Measurements from ENCODE around the gene TUBB3.

The TUBB3 gene

GRCh38 chr16:89945654-89946053, 22.5 kb downstream of the TUBB3 start:
- H3K27ac ChIP-seq (ENCODE audit: low read depth, low read length, severe bottlenecking), result no peak overlapping the region
- no peaks in the 10 kb centered on the region for H3K9me3 ChIP-seq (ENCODE audit: control insufficient read depth, low read length)
- WGBS, 2 experiments (ENCODE audit: insufficient coverage in 2 of 2), result 100% methylated on average over 3 of the region's 7 CpGs; no CpG with 5 or more reads in 1 of the 2 experiments
- H3K4me1 ChIP-seq (ENCODE audit: control insufficient read depth, insufficient read depth, low read length, poor library complexity, severe bottlenecking), result no peaks in the 10 kb centered on the region
- H3K36me3 ChIP-seq (ENCODE audit: control insufficient read depth, insufficient read depth, low read length), result peaks cover 6% of the 10 kb centered on the region
- no peak overlapping the region for H3K4me3 ChIP-seq (ENCODE audit: extremely low read depth, insufficient read depth, low read length, poor library complexity, severe bottlenecking)

GRCh38 chr16:89946515-89946914, 23.4 kb downstream of the TUBB3 start:
- Histone ChIP-seq H3K27ac (ENCODE audit: low read depth, low read length, severe bottlenecking) (no peak overlapping the region), H3K4me3 (ENCODE audit: extremely low read depth, insufficient read depth, low read length, poor library complexity, severe bottlenecking) (no peak overlapping the region), H3K9me3 (ENCODE audit: control insufficient read depth, low read length) (no peaks in the 10 kb centered on the region), H3K4me1 (ENCODE audit: control insufficient read depth, insufficient read depth, low read length, poor library complexity, severe bottlenecking) (no peaks in the 10 kb centered on the region), H3K36me3 (ENCODE audit: control insufficient read depth, insufficient read depth, low read length) (peaks cover 6% of the 10 kb centered on the region)
- WGBS, 2 experiments (ENCODE audit: insufficient coverage in 2 of 2), result 88 to 92% methylated on average over 2 to 4 of the region's 5 CpGs

GRCh38 chr16:89949121-89949742, 26.1 kb downstream of the TUBB3 start:
- WGBS, 2 experiments (ENCODE audit: insufficient coverage in 2 of 2), result 29 to 37% methylated on average over 40 to 46 of the region's 55 CpGs

GRCh38 chr16:89949756-89950155, 26.6 kb downstream of the TUBB3 start:
- H3K9me3 ChIP-seq (ENCODE audit: control insufficient read depth, low read length), result no peaks in the 10 kb centered on the region
- H3K36me3 ChIP-seq (ENCODE audit: control insufficient read depth, insufficient read depth, low read length), result peaks cover 14% of the 10 kb centered on the region
- peak overlapping the region; percentile 57 for H3K4me3 ChIP-seq (ENCODE audit: extremely low read depth, insufficient read depth, low read length, poor library complexity, severe bottlenecking)
- H3K27ac ChIP-seq (ENCODE audit: low read depth, low read length, severe bottlenecking), result no peak overlapping the region
- H3K4me1 ChIP-seq (ENCODE audit: control insufficient read depth, insufficient read depth, low read length, poor library complexity, severe bottlenecking), result no peaks in the 10 kb centered on the region
- 85 to 92% methylated on average over 11 to 12 of the region's 12 CpGs for WGBS, 2 experiments (ENCODE audit: insufficient coverage in 2 of 2)

More at GRCh38 chr16:89949121-89949742, 26.1 kb downstream of the TUBB3 start:
- Histone ChIP-seq H3K4me1 (ENCODE audit: control insufficient read depth, insufficient read depth, low read length, poor library complexity, severe bottlenecking) (no peaks in the 10 kb centered on the region), H3K36me3 (ENCODE audit: control insufficient read depth, insufficient read depth, low read length) (peaks cover 9% of the 10 kb centered on the region), H3K9me3 (ENCODE audit: control insufficient read depth, low read length) (no peaks in the 10 kb centered on the region), H3K27ac (ENCODE audit: low read depth, low read length, severe bottlenecking) (no peak overlapping the region), H3K4me3 (ENCODE audit: extremely low read depth, insufficient read depth, low read length, poor library complexity, severe bottlenecking) (peak overlapping the region; percentile 57)

DNA sequence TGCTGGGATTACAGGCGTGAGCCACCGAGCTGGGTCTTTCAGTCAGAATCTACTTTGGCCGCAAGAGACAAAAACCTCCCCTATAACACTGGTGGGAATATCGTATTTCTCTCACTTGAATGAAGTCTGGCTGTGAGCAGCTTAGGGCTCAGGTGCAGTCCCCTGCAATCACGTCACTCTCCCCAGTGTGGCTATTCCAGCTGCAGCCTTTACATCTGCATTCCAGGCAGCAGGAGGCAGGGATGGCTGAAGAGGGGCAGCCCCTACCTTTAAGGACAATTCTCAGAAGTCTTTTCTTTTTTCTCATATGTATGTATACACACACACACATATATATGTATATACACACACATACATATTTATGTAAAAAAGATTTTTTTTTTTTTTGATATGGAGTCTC, 28.4 kb downstream of the TUBB3 start:
- H3K9me3 ChIP-seq (ENCODE audit: control insufficient read depth, low read length), result no peaks in the 10 kb centered on the region
- no peak overlapping the region for H3K4me3 ChIP-seq (ENCODE audit: extremely low read depth, insufficient read depth, low read length, poor library complexity, severe bottlenecking)
- H3K4me1 ChIP-seq (ENCODE audit: control insufficient read depth, insufficient read depth, low read length, poor library complexity, severe bottlenecking), result no peaks in the 10 kb centered on the region
- 93 to 95% methylated on average over 4 to 5 of the region's 5 CpGs for WGBS, 2 experiments (ENCODE audit: insufficient coverage in 2 of 2)
- no peak overlapping the region for H3K27ac ChIP-seq (ENCODE audit: low read depth, low read length, severe bottlenecking)
- peaks cover 27% of the 10 kb centered on the region for H3K36me3 ChIP-seq (ENCODE audit: control insufficient read depth, insufficient read depth, low read length)

DNA sequence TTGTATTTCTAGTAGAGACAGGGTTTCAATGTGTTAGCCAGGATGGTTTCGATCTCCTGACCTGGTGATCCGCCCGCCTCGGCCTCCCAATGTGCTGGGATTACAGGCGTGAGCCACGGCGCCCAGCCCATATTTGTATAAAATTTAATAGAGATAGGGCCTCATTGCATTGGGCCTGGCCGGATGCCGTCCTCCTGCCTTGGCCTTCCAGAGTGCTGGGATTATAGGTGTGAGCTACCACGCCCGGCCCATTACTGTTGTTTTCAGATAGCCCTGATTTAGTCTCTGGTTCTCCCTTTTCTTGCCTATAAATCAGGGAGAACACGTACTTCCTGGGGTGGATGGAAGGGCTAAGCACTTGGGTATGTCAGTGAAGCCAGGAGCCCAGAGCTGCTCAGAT, 28.9 kb downstream of the TUBB3 start:
- H3K4me3 ChIP-seq (ENCODE audit: extremely low read depth, insufficient read depth, low read length, poor library complexity, severe bottlenecking), result no peak overlapping the region
- H3K9me3 ChIP-seq (ENCODE audit: control insufficient read depth, low read length), result no peaks in the 10 kb centered on the region
- H3K36me3 ChIP-seq (ENCODE audit: control insufficient read depth, insufficient read depth, low read length), result peaks cover 33% of the 10 kb centered on the region
- WGBS, 2 experiments (ENCODE audit: insufficient coverage in 2 of 2), result 97 to 98% methylated on average over 9 to 12 of the region's 12 CpGs
- H3K4me1 ChIP-seq (ENCODE audit: control insufficient read depth, insufficient read depth, low read length, poor library complexity, severe bottlenecking), result no peaks in the 10 kb centered on the region
- no peak overlapping the region for H3K27ac ChIP-seq (ENCODE audit: low read depth, low read length, severe bottlenecking)

- Histone ChIP-seq H3K27ac (ENCODE audit: low read depth, low read length, severe bottlenecking) (no peak overlapping the region), H3K9me3 (ENCODE audit: control insufficient read depth, low read length) (no peaks in the 10 kb centered on the region), H3K4me3 (ENCODE audit: extremely low read depth, insufficient read depth, low read length, poor library complexity, severe bottlenecking) (no peak overlapping the region), H3K36me3 (ENCODE audit: control insufficient read depth, insufficient read depth, low read length) (peaks cover 38% of the 10 kb centered on the region), H3K4me1 (ENCODE audit: control insufficient read depth, insufficient read depth, low read length, poor library complexity, severe bottlenecking) (no peaks in the 10 kb centered on the region)
- WGBS, 2 experiments (ENCODE audit: insufficient coverage in 2 of 2), result 91 to 95% methylated on average over 4 to 5 of the region's 6 CpGs
These were observed 29.4 kb downstream of the TUBB3 start for GRCh38 chr16:89952551-89952950.

DNA sequence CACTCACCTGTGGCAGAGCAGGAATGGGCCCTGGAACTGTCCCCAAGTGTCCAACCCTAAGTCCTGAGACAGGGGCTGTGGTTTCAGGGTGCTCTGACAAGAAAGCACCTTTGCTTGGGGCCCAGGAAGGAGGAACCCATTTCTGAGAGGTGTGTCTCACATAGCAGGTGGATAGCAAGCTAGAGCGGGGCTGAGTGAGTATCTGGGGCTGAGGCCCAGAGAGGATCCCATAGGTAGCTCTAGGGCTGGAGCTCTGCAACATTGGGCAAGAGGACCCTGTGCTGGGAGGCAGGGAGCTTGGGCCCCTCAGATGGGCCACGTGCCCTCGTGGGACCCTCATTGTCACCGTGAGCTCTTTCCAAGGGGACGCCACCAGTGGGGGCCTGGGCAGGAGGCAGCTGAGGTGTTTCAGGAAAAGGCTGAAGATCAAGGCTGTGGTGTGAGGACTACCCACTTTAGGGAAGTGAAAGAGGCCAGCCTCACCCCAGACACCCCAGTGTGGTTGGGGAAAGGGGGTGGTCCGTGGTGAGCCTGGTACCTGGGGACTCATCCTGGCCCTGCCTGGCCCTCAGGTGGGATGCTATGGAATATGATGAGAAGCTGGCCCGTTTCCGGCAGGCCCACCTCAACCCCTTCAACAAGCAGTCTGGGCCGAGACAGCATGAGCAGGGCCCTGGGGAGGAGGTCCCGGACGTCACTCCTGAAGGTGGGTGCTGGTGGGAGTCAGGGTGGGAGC, 30.7 kb downstream of the TUBB3 start:
- H3K9me3 ChIP-seq (ENCODE audit: control insufficient read depth, low read length), result no peaks in the 10 kb centered on the region
- WGBS, 2 experiments (ENCODE audit: insufficient coverage in 2 of 2), result 99% methylated on average over 8 to 10 of the region's 11 CpGs
- H3K4me1 ChIP-seq (ENCODE audit: control insufficient read depth, insufficient read depth, low read length, poor library complexity, severe bottlenecking), result no peaks in the 10 kb centered on the region
- peaks cover 50% of the 10 kb centered on the region for H3K36me3 ChIP-seq (ENCODE audit: control insufficient read depth, insufficient read depth, low read length)
- no peak overlapping the region for H3K27ac ChIP-seq (ENCODE audit: low read depth, low read length, severe bottlenecking)
- no peak overlapping the region for H3K4me3 ChIP-seq (ENCODE audit: extremely low read depth, insufficient read depth, low read length, poor library complexity, severe bottlenecking)

DNA sequence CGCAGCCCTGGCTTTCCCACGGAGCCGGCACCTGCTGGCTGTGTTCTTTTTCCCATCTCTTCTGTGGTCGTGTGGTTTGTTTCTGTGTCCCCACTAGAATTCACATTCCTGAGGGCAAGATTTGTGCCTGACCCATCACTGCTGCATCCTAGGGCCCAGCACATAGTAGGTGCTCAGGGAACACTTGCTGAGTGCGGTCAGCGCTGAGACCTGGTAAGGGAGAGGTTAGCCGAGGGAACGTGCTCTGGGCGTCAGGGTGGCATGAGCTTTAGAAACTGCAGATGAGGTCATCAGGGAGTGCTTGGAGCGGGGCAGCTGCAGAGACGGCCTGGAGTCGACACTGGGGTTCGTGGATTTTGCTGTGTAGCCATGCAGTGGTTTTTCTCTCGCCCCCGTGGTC, 31.3 kb downstream of the TUBB3 start:
- Histone ChIP-seq H3K9me3 (ENCODE audit: control insufficient read depth, low read length) (no peaks in the 10 kb centered on the region), H3K36me3 (ENCODE audit: control insufficient read depth, insufficient read depth, low read length) (peaks cover 56% of the 10 kb centered on the region), H3K4me1 (ENCODE audit: control insufficient read depth, insufficient read depth, low read length, poor library complexity, severe bottlenecking) (no peaks in the 10 kb centered on the region), H3K4me3 (ENCODE audit: extremely low read depth, insufficient read depth, low read length, poor library complexity, severe bottlenecking) (no peak overlapping the region), H3K27ac (ENCODE audit: low read depth, low read length, severe bottlenecking) (no peak overlapping the region)
- 97 to 99% methylated on average over 15 of the region's 15 CpGs for WGBS, 2 experiments (ENCODE audit: insufficient coverage in 2 of 2)

DNA sequence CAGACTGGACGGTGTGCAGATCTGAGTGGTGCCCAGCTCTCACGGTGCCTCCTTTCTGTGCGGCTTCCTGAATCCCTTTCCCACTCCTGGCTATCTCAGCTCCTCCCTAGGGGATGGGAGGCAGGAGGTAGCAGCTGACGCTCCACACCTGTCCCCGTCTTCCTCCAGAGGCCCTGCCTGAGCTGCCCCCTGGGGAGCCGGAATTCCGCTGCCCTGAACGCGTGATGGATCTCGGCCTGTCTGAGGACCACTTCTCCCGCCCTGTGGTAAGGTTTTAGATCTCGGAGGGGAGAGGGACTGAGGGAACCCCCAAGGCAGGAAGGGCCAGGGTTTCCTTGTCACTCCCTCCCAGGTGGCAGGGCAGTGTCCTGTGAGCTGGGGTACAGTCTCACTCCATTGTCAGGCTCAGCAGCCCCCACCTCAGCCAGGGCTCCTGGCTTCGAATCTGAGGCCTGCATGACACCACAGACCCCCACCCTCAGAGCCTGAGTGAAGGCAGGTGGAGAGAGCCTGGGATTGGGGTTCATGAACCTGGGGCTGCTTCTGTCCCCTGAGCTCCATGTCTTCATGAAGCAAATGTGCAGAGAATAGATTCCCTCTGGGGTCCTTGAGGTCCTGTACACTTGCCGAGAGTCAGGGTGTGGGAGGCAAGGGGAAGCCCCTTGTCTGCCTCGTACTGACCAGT, 32.0 kb downstream of the TUBB3 start:
- 85 to 93% methylated on average over 13 to 14 of the region's 15 CpGs for WGBS, 2 experiments (ENCODE audit: insufficient coverage in 2 of 2)
- Histone ChIP-seq H3K9me3 (ENCODE audit: control insufficient read depth, low read length) (no peaks in the 10 kb centered on the region), H3K36me3 (ENCODE audit: control insufficient read depth, insufficient read depth, low read length) (peaks cover 59% of the 10 kb centered on the region), H3K4me3 (ENCODE audit: extremely low read depth, insufficient read depth, low read length, poor library complexity, severe bottlenecking) (no peak overlapping the region), H3K27ac (ENCODE audit: low read depth, low read length, severe bottlenecking) (no peak overlapping the region), H3K4me1 (ENCODE audit: control insufficient read depth, insufficient read depth, low read length, poor library complexity, severe bottlenecking) (no peaks in the 10 kb centered on the region)

Data from mesodermal cell (in vitro differentiated cells).